H9 (cell line): ENCODE measurements around the gene SLC13A5. TPM values are rescaled to one million over a fixed set of nuclear protein-coding genes. Genes with fewer than 3 reads are reported as not detected.

Source experiments
- DNase-seq: peaks from one replicate; pipeline ENCODE4 v3.0.0-alpha.2; 2017
- H2AFZ ChIP-seq: one replicate; pipeline ENCODE4 v1.6.1; 2013; ENCODE audit warnings: mild to moderate bottlenecking, low read length, control low read depth, moderate library complexity
- H2AK5ac ChIP-seq: 2 replicates; pipeline ENCODE4 v1.6.1; 2013; ENCODE audit warnings: low read length, control low read depth, mixed read lengths; ENCODE audit not compliant: insufficient read length
- H2BK120ac ChIP-seq: one replicate; pipeline ENCODE4 v1.6.1; 2013; ENCODE audit warnings: low read depth, mild to moderate bottlenecking, low read length, control low read depth, inconsistent platforms; ENCODE audit not compliant: poor library complexity, severe bottlenecking
- H2BK12ac ChIP-seq: 2 replicates; pipeline ENCODE4 v1.6.1; 2013; ENCODE audit warnings: low read length, control low read depth, mixed read lengths, low read depth; ENCODE audit not compliant: insufficient read length
- H2BK15ac ChIP-seq: 2 replicates; pipeline ENCODE4 v1.6.1; 2013; ENCODE audit warnings: low read depth, low read length, control low read depth
- H2BK20ac ChIP-seq: one replicate; pipeline ENCODE4 v1.6.1; 2013; ENCODE audit warnings: low read depth, mild to moderate bottlenecking, low read length, control low read depth, inconsistent platforms; ENCODE audit not compliant: poor library complexity, severe bottlenecking
- H2BK5ac ChIP-seq: 2 replicates; pipeline ENCODE4 v1.6.1; 2013; ENCODE audit warnings: low read length, control low read depth, mixed read lengths; ENCODE audit not compliant: insufficient read length
- H3K14ac ChIP-seq: 2 replicates; pipeline ENCODE4 v1.6.1; 2013; ENCODE audit warnings: low read length, control low read depth; ENCODE audit not compliant: insufficient read depth
- H3K18ac ChIP-seq: 2 replicates; pipeline ENCODE4 v1.6.1; 2013; ENCODE audit warnings: low read depth, mild to moderate bottlenecking, mixed read lengths, low read length, control low read depth; ENCODE audit not compliant: insufficient read length
- H3K23ac ChIP-seq: 2 replicates; pipeline ENCODE4 v1.6.1; 2013; ENCODE audit warnings: low read length, control low read depth, mixed read lengths, low read depth; ENCODE audit not compliant: insufficient read length
- H3K23me2 ChIP-seq: 2 replicates; pipeline ENCODE4 v1.6.1; 2013; ENCODE audit warnings: low read depth, mild to moderate bottlenecking, mixed read lengths, low read length, control low read depth; ENCODE audit not compliant: insufficient read length, poor library complexity, severe bottlenecking
- H3K27ac ChIP-seq: 2 replicates; pipeline ENCODE4 v1.5.1; 2013; ENCODE audit warnings: low read length, control low read depth, mixed read lengths, low read depth; ENCODE audit not compliant: insufficient read length
- H3K27me3 ChIP-seq: 2 replicates; pipeline ENCODE4 v1.6.1; 2013; ENCODE audit warnings: low read length, control low read depth, inconsistent platforms; ENCODE audit not compliant: insufficient read depth
- H3K4ac ChIP-seq: 2 replicates; pipeline ENCODE4 v1.6.1; 2013; ENCODE audit warnings: low read depth, mild to moderate bottlenecking, control low read depth, inconsistent platforms, low read length, moderate library complexity
- H3K4me1 ChIP-seq: 2 replicates; pipeline ENCODE4 v1.6.1; 2013; ENCODE audit warnings: low read length, control low read depth, inconsistent platforms; ENCODE audit not compliant: insufficient read depth
- H3K4me2 ChIP-seq: 2 replicates; pipeline ENCODE4 v1.6.1; 2013; ENCODE audit warnings: low read length, control low read depth, mixed read lengths; ENCODE audit not compliant: insufficient read length, insufficient read depth
- H3K56ac ChIP-seq: 2 replicates; pipeline ENCODE4 v1.6.1; 2013; ENCODE audit warnings: low read depth, mild to moderate bottlenecking, mixed read lengths, low read length, control low read depth; ENCODE audit not compliant: insufficient read length
- H3K79me1 ChIP-seq: 2 replicates; pipeline ENCODE4 v1.6.1; 2013; ENCODE audit warnings: low read depth, mild to moderate bottlenecking, moderate library complexity, low read length, control low read depth, inconsistent platforms; ENCODE audit not compliant: insufficient read depth, poor library complexity, severe bottlenecking
- H3K79me2 ChIP-seq: 2 replicates; pipeline ENCODE4 v1.6.1; 2013; ENCODE audit warnings: low read length, control low read depth, inconsistent platforms; ENCODE audit not compliant: insufficient read depth
- H3K9ac ChIP-seq: 2 replicates; pipeline ENCODE4 v1.6.1; 2013; ENCODE audit warnings: low read length, control low read depth, mixed read lengths; ENCODE audit not compliant: insufficient read length; ENCODE audit errors: extremely low read depth
- H3K9me3 ChIP-seq: one replicate; pipeline ENCODE4 v1.6.1; 2013; ENCODE audit warnings: low read depth, low read length, inconsistent platforms; ENCODE audit not compliant: control insufficient read depth
- H3T11ph ChIP-seq: one replicate; pipeline ENCODE4 v1.6.1; 2013; ENCODE audit warnings: mild to moderate bottlenecking, low read length, control low read depth, inconsistent platforms
- H4K20me1 ChIP-seq: one replicate; pipeline ENCODE4 v1.6.1; 2013; ENCODE audit not compliant: control insufficient read depth, insufficient read length, insufficient read depth
- H4K5ac ChIP-seq: 2 replicates; pipeline ENCODE4 v1.6.1; 2013; ENCODE audit warnings: low read depth, mild to moderate bottlenecking, mixed read lengths, low read length, control low read depth; ENCODE audit not compliant: insufficient read length
- H4K8ac ChIP-seq: replicated peaks from 2 replicates; pipeline ENCODE4 v1.6.1; 2013; ENCODE audit warnings: low read length, control low read depth, mixed read lengths, low read depth; ENCODE audit not compliant: insufficient read length
- H4K91ac ChIP-seq: 2 replicates; pipeline ENCODE4 v1.6.1; 2013; ENCODE audit warnings: low read depth, mild to moderate bottlenecking, moderate library complexity, mixed read lengths, low read length, control low read depth; ENCODE audit not compliant: insufficient read length
- H3K27ac Mint-ChIP-seq, 3 experiments: 2 replicates in 2 of 3; 3 replicates in 1 of 3; pipeline ENCODE4 v1.8.0; 2020 to 2021; ENCODE audit warnings: mixed read lengths in 3 of 3, mild to moderate bottlenecking in 1 of 3, moderate library complexity in 1 of 3
- H3K27me3 Mint-ChIP-seq: 2 replicates; pipeline ENCODE4 v1.8.0; 2021; ENCODE audit warnings: low read depth, mild to moderate bottlenecking, moderate library complexity, mixed read lengths
- H3K36me3 Mint-ChIP-seq, 3 experiments: 2 replicates in 2 of 3; 3 replicates in 1 of 3; pipeline ENCODE4 v1.8.0; 2020 to 2021; ENCODE audit warnings: low read depth in 3 of 3, mixed read lengths in 3 of 3; ENCODE audit not compliant: insufficient read depth in 1 of 3
- H3K4me1 Mint-ChIP-seq, 2 experiments: 2 replicates each; pipeline ENCODE4 v1.8.0; 2020; ENCODE audit warnings: mixed read lengths in 2 of 2
- H3K4me3 Mint-ChIP-seq, 2 experiments: 2 replicates in 1 of 2; 3 replicates in 1 of 2; pipeline ENCODE4 v1.8.0; 2020 to 2021; ENCODE audit warnings: mild to moderate bottlenecking in 2 of 2, mixed read lengths in 2 of 2, moderate library complexity in 1 of 2
- H3K9me3 Mint-ChIP-seq, 2 experiments: 2 replicates in 1 of 2; 3 replicates in 1 of 2; pipeline ENCODE4 v1.8.0; 2020; ENCODE audit warnings: mild to moderate bottlenecking in 2 of 2, mixed read lengths in 2 of 2, moderate library complexity in 1 of 2
- WGBS: extraction: QIAGEN DNeasy Blood & Tissue Kit; methylation state at CpG from one replicate; pipeline ENCODE4 v1.1.7; 2013; ENCODE audit warnings: missing lambda C conversion rate, low lambda C conversion rate, mixed read lengths; ENCODE audit not compliant: insufficient read length; ENCODE audit errors: extremely low coverage; 5-methylcytosine and 5-hydroxymethylcytosine counted together
- total RNA-seq: library from RNA; stranded (reverse); gene quantifications from 2 replicates; pipeline ENCODE4 v1.2.1, GENCODE V29; 2021
- TF ChIP-seq, protein P1 (sequence below): fragments of 200-600 bp; sonication (generic); conservative IDR thresholded peaks from 3 replicates; pipeline ENCODE4 v1.8.0; 2021; ENCODE audit warnings: antibody characterized with exemption, mild to moderate bottlenecking

The SLC13A5 gene
- total RNA-seq, 1 experiment from 2014 or later = 1.6 TPM

DNA sequence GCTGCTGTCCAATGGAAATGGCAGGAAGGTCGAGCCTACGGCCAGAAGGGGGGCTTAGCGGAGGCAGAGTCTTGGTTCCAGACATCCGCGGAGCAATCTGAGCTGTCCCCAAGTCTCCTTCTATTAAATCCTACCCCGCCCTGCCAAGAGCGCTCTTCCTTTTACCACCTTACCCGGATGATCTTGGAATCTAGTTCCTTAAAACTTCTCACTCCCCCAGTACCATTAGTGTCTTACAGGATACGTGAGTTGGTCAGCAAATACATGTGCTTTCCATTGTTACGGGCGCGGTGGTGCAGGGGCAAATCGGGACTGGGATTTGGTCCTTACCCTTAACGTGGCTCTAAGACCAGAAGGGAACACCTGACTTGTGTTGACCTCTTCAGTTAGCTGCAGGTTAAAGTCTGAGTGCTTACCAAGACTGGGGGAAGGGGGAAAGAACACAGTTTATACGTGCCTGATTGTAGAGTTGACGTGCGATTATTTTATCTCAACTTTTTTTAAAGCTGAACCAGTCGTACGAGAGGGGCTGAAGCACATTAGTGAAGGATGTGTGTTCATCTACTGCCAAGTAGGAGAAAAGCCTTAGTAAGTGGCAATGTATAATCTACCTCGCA is 71.8 kb downstream of the SLC13A5 start:
- Histone ChIP-seq H3K4me2 (peak overlapping the region; percentile 99), H3K14ac (peak overlapping the region; percentile 41), H3K79me2 (peaks cover 2% of the 10 kb centered on the region; the same call in 1 of the 2 replicates), H2AFZ (no peak overlapping the region), H3K9me3 (no peaks in the 10 kb centered on the region), H4K8ac (no peak overlapping the region), H3K4me1 (no peaks in the 10 kb centered on the region), H3K27me3 (no peaks in the 10 kb centered on the region), H4K20me1 (no peaks in the 10 kb centered on the region), H2BK20ac (no peak overlapping the region), H3K4ac (no peak overlapping the region), H3K27ac (peak overlapping the region; percentile 7), H2BK12ac (no peak overlapping the region), H3K23me2 (peaks cover 18% of the 10 kb centered on the region), H2BK120ac (no peak overlapping the region), H3K18ac (peak overlapping the region; percentile 5), H4K5ac (no peak overlapping the region), H3T11ph (no peak overlapping the region), H2AK5ac (no peak overlapping the region), H3K23ac (no peak overlapping the region), H2BK15ac (no peak overlapping the region), H3K9ac (peak overlapping the region; percentile 75), H4K91ac (no peak overlapping the region), H2BK5ac (no peak overlapping the region), H3K56ac (no peak overlapping the region), H3K79me1 (no peaks in the 10 kb centered on the region)
- peaks cover 15 to 20% of the 10 kb centered on the region in 2 experiments for H3K4me1 Mint-ChIP-seq
- no CpG with 5 or more reads among the region's 20 CpGs for WGBS
- peaks cover 3 to 33% (median 28%) of the 10 kb centered on the region in 3 experiments; a peak in 6 of 7 replicates for H3K36me3 Mint-ChIP-seq
- no peaks in the 10 kb centered on the region; the same call in 1 of the 2 replicates for H3K27me3 Mint-ChIP-seq
- peak overlapping the region; percentile 91 to 94 for H3K4me3 Mint-ChIP-seq
- H3K9me3 Mint-ChIP-seq = no peaks in the 10 kb centered on the region
- H3K27ac Mint-ChIP-seq = peak overlapping the region; percentile 73 to 100 (median 96); a peak in 6 of 7 replicates
- DNase-seq = no peak
- TF ChIP-seq, protein P1, sequence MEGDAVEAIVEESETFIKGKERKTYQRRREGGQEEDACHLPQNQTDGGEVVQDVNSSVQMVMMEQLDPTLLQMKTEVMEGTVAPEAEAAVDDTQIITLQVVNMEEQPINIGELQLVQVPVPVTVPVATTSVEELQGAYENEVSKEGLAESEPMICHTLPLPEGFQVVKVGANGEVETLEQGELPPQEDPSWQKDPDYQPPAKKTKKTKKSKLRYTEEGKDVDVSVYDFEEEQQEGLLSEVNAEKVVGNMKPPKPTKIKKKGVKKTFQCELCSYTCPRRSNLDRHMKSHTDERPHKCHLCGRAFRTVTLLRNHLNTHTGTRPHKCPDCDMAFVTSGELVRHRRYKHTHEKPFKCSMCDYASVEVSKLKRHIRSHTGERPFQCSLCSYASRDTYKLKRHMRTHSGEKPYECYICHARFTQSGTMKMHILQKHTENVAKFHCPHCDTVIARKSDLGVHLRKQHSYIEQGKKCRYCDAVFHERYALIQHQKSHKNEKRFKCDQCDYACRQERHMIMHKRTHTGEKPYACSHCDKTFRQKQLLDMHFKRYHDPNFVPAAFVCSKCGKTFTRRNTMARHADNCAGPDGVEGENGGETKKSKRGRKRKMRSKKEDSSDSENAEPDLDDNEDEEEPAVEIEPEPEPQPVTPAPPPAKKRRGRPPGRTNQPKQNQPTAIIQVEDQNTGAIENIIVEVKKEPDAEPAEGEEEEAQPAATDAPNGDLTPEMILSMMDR = no peak
